A673 (cell line): ENCODE measurements around the gene CAPN2. TPM values are rescaled to one million over a fixed set of nuclear protein-coding genes. Genes with fewer than 3 reads are reported as not detected.

Experiments used
- BruUV-seq: library from RNA; stranded (reverse); fragments of 400-500 nt; replicated peaks from 2 replicates; lab custom pipeline; 2021; lab: Mats Ljungman, UMichigan
- CTCF ChIA-PET: fragments of 300-600 bp; sonication (Branson Sonifier 250); formaldehyde crosslinking; loops from one replicate; lab custom pipeline; 2022; ENCODE audit warnings: antibody characterized with exemption; lab: Charles Lee
- POLR2A ChIA-PET: fragments of 300-600 bp; sonication (Branson Sonifier 250); formaldehyde crosslinking; loops from one replicate; lab custom pipeline; 2022; ENCODE audit warnings: antibody characterized with exemption; ENCODE audit not compliant: low non-redundant PET; lab: Charles Lee
- DNase-seq: peaks from one replicate; pipeline ENCODE4 v3.0.0-alpha.2; 2015; ENCODE audit warnings: low spot score
- H3K27ac ChIP-seq: fragments of 200-600 bp; sonication (generic); 2 replicates; pipeline ENCODE4 v1.5.1; 2016; ENCODE audit warnings: mixed run types, low read depth, mild to moderate bottlenecking, mixed read lengths, antibody characterized with exemption, low read length; ENCODE audit not compliant: poor library complexity, severe bottlenecking
- H3K27me3 ChIP-seq: fragments of 200-600 bp; sonication (generic); replicated peaks from 2 replicates; pipeline ENCODE4 v1.6.1; 2017; ENCODE audit warnings: mixed run types, low read depth, mild to moderate bottlenecking, mixed read lengths, antibody characterized with exemption, low read length; ENCODE audit not compliant: insufficient read depth, poor library complexity
- H3K36me3 ChIP-seq: fragments of 200-600 bp; sonication (generic); 2 replicates; pipeline ENCODE4 v1.6.1; 2016; ENCODE audit warnings: mixed run types, mild to moderate bottlenecking, mixed read lengths, antibody characterized with exemption, low read length; ENCODE audit not compliant: insufficient read depth, poor library complexity, severe bottlenecking
- H3K4me1 ChIP-seq: fragments of 200-600 bp; sonication (generic); 2 replicates; pipeline ENCODE4 v1.6.1; 2017; ENCODE audit warnings: mixed run types, mild to moderate bottlenecking, mixed read lengths, antibody characterized with exemption, low read length; ENCODE audit not compliant: insufficient read depth, poor library complexity, severe bottlenecking
- H3K4me3 ChIP-seq: fragments of 200-600 bp; sonication (generic); 2 replicates; pipeline ENCODE4 v1.5.1; 2016; ENCODE audit warnings: low read depth, mixed run types, mild to moderate bottlenecking, mixed read lengths, low read length; ENCODE audit not compliant: poor library complexity, severe bottlenecking
- H3K9me3 ChIP-seq: fragments of 200-600 bp; sonication (generic); 2 replicates; pipeline ENCODE4 v1.6.1; 2016; ENCODE audit warnings: mixed run types, low read depth, mild to moderate bottlenecking, mixed read lengths, antibody characterized with exemption, low read length; ENCODE audit not compliant: poor library complexity, severe bottlenecking
- EZH2 ChIP-seq: fragments of 200-600 bp; sonication (generic); IDR thresholded peaks from 2 replicates; pipeline ENCODE4 v1.6.1; 2017; ENCODE audit warnings: borderline replicate concordance, low read depth, mild to moderate bottlenecking, mixed read lengths, antibody characterized with exemption, low read length; ENCODE audit not compliant: poor library complexity, severe bottlenecking
- intact Hi-C: fragments of 100-400 bp; cut with micrococcal nuclease; formaldehyde crosslinking; loops from one replicate; pipeline ENCODE4 v1.10.0; 2022; ENCODE audit not compliant: unreplicated experiment
- total RNA-seq: library from RNA; stranded (reverse); gene quantifications from 2 replicates; pipeline ENCODE4 v1.2.3, GENCODE V29; 2021
- TF ChIP-seq, protein P1 (sequence below): fragments of 300-800, 200-600 bp; sonication (generic); conservative IDR thresholded peaks from 2 replicates; pipeline ENCODE4 v1.5.1; 2017; ENCODE audit warnings: low read depth, mild to moderate bottlenecking, antibody characterized with exemption, low read length, moderate library complexity, mixed read lengths

Gene CAPN2
- total RNA-seq, 1 experiment from 2014 or later = 137 TPM

DNA sequence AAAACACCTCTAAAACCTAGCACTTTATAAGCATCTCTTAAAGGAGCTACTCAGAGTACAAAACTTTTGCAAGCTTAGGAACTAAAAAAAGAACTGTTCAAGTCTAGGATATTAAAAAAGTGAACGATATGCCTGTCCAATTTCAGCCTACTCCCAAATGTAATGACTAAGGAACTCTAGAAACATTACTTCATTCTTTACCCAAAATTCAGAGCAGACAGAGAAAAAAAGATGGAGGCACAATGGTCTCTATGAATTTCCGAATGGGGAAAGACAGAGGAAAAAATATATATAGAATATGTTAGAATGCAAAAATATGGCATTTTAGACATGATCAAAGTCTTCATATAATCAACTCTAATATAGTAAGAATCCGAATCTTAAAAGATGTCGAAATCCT, 72.2 kb downstream of the CAPN2 start:
- ChIA-PET POLR2A (interaction anchor here (0.7 kb wide), 1 partner anchor 551 kb away, joined by 3 read pairs; no protein-coding TSS in a partner anchor), CTCF (no interaction called here)
- intact Hi-C loops = no loop called here
- no peak for DNase-seq
- Histone ChIP-seq H3K27ac (no peak overlapping the region), H3K36me3 (peaks cover 42% of the 10 kb centered on the region), H3K27me3 (no peaks in the 10 kb centered on the region), H3K4me1 (no peaks in the 10 kb centered on the region), H3K9me3 (no peaks in the 10 kb centered on the region), H3K4me3 (no peak overlapping the region)
- no TSS peak for BruUV-seq
- TF ChIP-seq EZH2 = no peak
- TF ChIP-seq, protein P1, sequence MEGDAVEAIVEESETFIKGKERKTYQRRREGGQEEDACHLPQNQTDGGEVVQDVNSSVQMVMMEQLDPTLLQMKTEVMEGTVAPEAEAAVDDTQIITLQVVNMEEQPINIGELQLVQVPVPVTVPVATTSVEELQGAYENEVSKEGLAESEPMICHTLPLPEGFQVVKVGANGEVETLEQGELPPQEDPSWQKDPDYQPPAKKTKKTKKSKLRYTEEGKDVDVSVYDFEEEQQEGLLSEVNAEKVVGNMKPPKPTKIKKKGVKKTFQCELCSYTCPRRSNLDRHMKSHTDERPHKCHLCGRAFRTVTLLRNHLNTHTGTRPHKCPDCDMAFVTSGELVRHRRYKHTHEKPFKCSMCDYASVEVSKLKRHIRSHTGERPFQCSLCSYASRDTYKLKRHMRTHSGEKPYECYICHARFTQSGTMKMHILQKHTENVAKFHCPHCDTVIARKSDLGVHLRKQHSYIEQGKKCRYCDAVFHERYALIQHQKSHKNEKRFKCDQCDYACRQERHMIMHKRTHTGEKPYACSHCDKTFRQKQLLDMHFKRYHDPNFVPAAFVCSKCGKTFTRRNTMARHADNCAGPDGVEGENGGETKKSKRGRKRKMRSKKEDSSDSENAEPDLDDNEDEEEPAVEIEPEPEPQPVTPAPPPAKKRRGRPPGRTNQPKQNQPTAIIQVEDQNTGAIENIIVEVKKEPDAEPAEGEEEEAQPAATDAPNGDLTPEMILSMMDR = no peak

DNA sequence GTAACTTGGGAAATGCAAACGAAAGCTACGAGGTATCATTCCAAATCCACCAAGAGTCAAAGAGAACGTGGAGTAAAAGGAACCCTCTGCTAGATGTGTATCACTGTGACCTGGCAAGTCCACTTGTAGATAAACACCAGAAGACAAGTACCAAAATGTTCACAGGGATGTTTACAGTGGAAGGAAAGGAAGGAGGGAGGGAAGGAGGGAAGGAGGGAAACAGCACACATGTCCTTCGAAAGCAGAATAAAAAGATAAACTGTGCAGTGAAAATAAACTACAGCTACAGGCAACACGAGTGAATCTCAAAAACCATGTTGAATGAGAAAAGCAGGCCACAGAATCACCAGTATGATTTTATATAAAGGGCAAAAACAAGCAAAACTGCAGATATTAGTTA, 73.5 kb downstream of the CAPN2 start:
- TF ChIP-seq, protein P1 = no peak
- no peak for TF ChIP-seq EZH2
- ChIA-PET CTCF (no interaction called here), POLR2A (no interaction called here)
- no peaks in the 10 kb centered on the region for H3K9me3 ChIP-seq
- BruUV-seq = no TSS peak
- DNase-seq = no peak
- no peak overlapping the region for H3K4me3 ChIP-seq
- intact Hi-C loops = no loop called here
- peaks cover 34% of the 10 kb centered on the region for H3K36me3 ChIP-seq
- no peaks in the 10 kb centered on the region for H3K27me3 ChIP-seq
- H3K27ac ChIP-seq = no peak overlapping the region
- H3K4me1 ChIP-seq = no peaks in the 10 kb centered on the region

DNA sequence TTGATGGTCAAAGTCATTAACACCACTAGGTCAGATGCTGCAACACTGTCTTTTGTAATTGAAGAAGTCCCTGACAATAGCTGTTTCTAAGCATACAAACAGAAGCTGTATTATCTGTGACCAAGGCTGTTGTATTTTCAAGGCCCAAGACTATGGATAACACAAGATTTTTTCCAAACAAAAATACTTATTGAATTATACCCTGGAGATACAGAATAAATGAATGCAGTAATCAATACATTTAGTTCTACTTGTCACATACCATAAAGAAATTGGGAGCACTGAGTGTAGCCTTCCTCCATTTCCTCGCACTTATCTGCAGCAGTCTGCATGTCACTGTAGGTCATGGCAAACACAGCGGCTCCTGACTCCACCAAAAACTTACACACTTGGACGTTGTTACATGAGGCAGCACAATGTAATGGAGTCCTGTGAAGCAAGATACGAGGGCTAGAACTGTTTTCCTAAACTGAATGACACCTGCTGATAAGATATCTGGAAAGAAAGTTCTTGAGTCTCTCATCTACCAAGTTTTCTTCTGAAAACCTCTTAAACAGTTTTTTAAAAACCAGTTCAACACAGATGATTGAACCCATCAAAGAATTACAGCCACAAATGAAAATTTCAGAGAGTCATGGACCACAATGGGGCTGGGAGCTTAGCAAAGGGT, 76.5 kb downstream of the CAPN2 start:
- Histone ChIP-seq H3K4me1 (no peaks in the 10 kb centered on the region), H3K36me3 (peaks cover 48% of the 10 kb centered on the region), H3K9me3 (no peaks in the 10 kb centered on the region), H3K27ac (no peak overlapping the region), H3K4me3 (no peak overlapping the region), H3K27me3 (no peaks in the 10 kb centered on the region)
- ChIA-PET CTCF (no interaction called here), POLR2A (no interaction called here)
- intact Hi-C loops = no loop called here
- no peak for DNase-seq
- TF ChIP-seq, protein P1 = no peak
- no peak for TF ChIP-seq EZH2
- BruUV-seq = no TSS peak
